ENCODE measurements around the gene MEN1.

- TF ChIP-seq CTCF (IDR thresholded peaks at IDR 0.05) (no peak), POLR2A (IDR thresholded peaks at IDR 0.05) (no peak)
These were observed 38.0 kb upstream of the MEN1 start for GRCh38 chr11:64848214-64848825.

Data from adrenal gland (tissue), 5 donors.